Raji (cell line): ENCODE results near the gene ZNRF3.

ENCODE experiments used
- POLR2A ChIP-seq: IDR thresholded peaks from 2 replicates; pipeline ENCODE4 v1.6.1; 2011; ENCODE audit warnings: low read depth, low read length, control low read depth; ENCODE audit not compliant: insufficient read depth

Gene ZNRF3

DNA sequence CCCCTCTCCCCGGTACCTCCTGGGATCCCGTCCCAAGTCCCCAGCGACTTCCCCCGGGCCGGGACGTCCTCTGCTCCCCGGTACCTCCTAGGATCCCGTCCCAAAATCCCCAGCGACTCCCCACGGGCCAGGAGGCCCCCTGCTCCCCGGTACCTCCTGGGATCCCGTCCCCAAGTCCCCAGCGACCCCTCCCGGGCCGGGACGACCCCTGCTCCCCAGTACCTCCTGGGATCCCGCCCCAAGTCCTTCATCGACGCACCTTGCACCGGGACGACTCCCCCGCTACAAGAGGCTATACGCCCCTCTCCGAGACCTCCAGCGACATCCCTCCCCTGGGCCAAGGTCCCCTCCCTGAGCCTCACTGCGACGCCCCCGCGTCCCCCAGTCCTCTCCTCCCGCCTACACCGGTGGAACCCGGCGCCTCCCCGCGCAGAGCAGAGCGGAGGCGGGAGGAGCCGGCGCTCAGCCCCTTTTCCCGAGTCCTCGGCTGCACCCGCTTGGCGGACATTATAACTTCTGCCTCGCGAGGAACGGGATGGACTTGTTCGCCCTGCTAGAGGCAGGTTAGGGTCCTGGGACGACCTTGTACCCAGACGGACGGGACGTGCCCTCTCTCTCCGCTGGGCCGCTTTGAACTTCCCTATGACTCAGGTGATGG lies 190.4 kb downstream of the ZNRF3 start:
- TF ChIP-seq POLR2A: no peak

GRCh38 chr22:29074276-29074772 lies 191.0 kb downstream of the ZNRF3 start:
- TF ChIP-seq POLR2A: no peak

GRCh38 chr22:29078036-29078868 lies 194.9 kb downstream of the ZNRF3 start:
- TF ChIP-seq POLR2A: no peak

- no peak for TF ChIP-seq POLR2A
Observed at GRCh38 chr22:29078869-29079207, 195.5 kb downstream of the ZNRF3 start.

- no peak for TF ChIP-seq POLR2A
Observed at GRCh38 chr22:29079218-29079901, 196.0 kb downstream of the ZNRF3 start.

DNA sequence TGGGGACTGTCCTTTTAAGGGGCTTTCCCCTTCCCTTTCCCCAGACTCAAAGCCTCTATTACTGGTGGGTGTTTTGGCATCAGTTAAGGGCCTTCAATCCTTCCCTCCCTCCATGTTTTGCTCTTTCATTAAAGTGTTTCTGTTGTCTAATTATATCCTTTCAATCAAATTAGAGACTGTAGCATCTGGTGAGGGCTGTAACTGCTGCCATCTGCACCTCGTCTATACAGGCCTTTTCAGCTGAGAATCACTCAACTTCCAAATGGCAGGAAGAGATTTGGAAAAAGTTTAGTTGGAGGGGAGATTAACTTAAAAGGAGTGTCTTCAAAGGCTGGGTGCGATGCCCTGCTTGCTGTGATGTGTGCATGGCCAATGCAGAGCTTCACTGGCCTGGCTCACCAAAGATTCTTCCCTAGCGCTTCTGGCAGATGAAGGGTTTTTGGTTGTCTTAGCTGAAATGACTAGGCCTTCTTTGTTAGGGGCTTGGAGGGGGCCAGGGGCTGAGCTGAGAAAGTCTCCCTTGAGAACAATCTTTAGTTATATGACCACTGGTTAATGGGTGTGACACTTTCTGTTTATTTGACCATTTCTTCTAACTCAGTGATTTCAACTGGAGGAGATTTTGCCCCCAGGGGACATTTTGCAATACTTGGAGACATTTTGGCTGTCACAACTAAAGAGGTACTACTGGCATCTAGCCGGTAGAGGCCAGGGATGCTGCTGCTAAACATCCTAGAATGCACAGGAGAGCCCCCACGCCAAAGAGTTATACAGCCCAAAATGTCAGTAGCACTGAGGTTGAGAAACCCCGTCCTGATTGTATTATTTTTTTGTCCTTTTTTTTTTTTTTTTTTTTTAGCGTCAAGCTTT lies 197.0 kb downstream of the ZNRF3 start:
- no peak for TF ChIP-seq POLR2A

DNA sequence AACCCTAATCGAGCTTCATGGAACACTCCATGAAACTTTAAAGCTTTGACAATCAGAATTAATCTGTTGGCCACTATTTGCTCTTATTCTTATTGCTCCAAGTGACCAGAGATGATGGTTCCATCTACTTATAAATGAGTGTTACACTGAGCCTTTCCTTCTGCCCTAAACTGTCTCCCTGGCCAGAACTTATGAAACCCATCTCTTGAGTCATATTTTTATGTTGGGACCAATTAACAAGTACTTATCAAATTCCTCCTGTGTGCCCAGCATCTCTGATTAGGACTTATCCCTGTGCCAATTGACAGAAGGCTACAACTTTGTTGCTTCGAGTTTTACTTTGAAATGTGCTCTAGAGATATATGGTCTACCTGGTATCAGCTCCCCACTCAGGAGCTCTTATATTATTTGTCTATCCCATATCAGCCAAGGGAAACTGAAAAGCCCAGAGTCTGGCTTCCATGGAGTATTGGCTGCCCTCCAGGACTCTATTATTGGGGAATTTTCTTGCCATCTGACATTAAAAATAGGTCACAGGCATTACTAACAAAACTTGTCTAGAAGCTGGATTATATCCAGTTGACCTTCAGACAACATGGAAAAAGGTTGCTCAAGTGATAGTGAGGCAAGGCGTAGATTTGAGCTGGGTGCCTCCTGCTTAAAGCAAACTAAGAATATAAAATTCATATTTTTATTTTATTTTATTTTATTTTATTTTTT lies 198.3 kb downstream of the ZNRF3 start:
- TF ChIP-seq POLR2A: no peak

- no peak for TF ChIP-seq POLR2A
Observed at GRCh38 chr22:29082826-29083545, 199.6 kb downstream of the ZNRF3 start.

- TF ChIP-seq POLR2A: no peak
Observed at GRCh38 chr22:29083933-29084591, 200.7 kb downstream of the ZNRF3 start.

DNA sequence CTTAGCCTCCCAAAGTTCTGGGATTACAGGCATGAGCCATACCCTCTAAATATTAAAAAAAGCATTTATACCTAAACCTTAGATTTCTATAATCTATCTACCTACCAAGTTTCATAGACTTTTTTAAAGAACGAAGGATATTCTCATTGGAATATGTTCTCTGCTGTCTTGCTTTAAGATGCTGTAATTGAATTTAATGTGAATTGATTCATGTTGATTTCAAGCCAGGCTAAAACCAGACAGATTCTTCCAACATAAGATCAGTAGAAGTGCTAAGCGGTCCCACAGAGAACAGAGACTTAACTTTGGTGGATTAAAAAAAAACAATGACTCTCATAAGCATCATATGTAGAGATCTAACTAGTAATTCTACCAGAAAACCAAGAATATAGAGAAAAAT lies 203.6 kb downstream of the ZNRF3 start:
- no peak for TF ChIP-seq POLR2A

GRCh38 chr22:29088809-29089208 lies 205.4 kb downstream of the ZNRF3 start:
- no peak for TF ChIP-seq POLR2A

DNA sequence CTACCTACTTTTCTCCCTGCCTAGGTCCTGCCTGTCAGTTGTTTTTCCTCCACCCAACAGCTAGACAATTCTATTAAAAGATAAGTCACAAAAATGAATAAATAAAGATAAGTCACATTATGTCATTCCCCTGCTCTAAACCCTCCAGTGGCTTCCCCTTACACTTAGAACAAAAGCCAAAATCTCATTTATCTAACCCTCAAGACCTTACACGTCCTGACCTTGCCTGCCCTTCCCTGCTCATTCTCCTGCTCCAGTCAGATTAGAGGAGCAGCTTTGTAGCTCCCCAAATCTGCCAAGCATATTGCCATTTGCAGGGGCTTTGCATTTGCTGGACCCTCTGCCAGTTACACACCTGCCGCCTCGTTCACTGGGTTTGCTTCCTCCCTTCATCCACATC lies 206.1 kb downstream of the ZNRF3 start:
- no peak for TF ChIP-seq POLR2A

DNA sequence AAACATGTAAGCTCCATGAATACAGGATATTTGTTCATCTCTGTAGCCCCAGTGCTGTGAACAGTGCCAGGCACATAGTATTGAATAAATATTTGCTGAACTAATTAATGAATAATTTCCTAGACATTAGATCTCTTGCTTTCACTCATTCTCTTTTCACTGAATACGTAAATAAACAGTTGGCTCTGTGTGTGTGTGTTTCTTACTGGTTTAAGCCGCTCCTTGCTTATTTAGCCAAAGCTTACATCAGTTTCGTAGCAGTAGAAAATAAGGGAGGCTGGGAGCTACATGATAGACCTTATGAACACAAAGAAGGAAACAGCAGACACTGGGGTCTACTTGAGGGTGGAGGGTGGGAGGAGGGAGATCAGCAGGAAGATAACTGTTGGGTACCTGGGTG lies 206.7 kb downstream of the ZNRF3 start:
- TF ChIP-seq POLR2A: no peak
